ENCODE measurements around the gene NACC2.
A peak's percentile ranks its signal among the peaks of the same experiment; 100 is the strongest.

The NACC2 gene

GRCh38 chr9:136129176-136129575 lies 34.1 kb upstream of the NACC2 start:
- DNase-seq (ENCODE audit: low spot score), result no peak

DNA sequence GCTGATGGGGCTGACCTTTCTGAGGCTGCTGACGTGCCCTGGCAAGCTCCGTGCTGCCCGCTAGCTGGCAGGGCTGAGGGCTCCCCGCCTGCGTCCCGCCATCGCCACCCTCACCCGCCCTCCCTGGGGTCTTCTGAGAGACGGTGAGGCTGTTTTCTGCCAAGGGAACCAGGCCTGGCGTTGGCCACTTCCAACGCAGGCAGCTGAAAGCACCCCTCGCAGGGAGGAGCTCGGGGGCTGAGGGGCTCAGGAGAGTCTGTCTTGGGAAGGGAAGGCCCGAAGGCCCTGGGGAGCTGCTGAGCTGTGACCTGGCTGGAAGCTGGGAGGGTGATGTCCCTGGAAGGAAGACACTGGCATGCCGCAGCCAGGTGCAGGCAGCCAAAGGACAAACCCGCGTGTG lies 33.3 kb upstream of the NACC2 start:
- no peak for DNase-seq (ENCODE audit: low spot score)

- DNase-seq (ENCODE audit: low spot score), result no peak
Observed at GRCh38 chr9:136127313-136127712, 32.2 kb upstream of the NACC2 start.

- no peak for DNase-seq (ENCODE audit: low spot score)
Observed at GRCh38 chr9:136124976-136125692, 30.0 kb upstream of the NACC2 start.

GRCh38 chr9:136122425-136123383 lies 27.6 kb upstream of the NACC2 start:
- DNase-seq (ENCODE audit: low spot score), result peak; percentile 84

- no peak for DNase-seq (ENCODE audit: low spot score)
Observed at GRCh38 chr9:136121801-136122200, 26.7 kb upstream of the NACC2 start.

- DNase-seq (ENCODE audit: low spot score), result no peak
Observed at GRCh38 chr9:136120438-136120844, 25.4 kb upstream of the NACC2 start.

GRCh38 chr9:136119883-136120393 lies 24.8 kb upstream of the NACC2 start:
- DNase-seq (ENCODE audit: low spot score), result no peak

DNA sequence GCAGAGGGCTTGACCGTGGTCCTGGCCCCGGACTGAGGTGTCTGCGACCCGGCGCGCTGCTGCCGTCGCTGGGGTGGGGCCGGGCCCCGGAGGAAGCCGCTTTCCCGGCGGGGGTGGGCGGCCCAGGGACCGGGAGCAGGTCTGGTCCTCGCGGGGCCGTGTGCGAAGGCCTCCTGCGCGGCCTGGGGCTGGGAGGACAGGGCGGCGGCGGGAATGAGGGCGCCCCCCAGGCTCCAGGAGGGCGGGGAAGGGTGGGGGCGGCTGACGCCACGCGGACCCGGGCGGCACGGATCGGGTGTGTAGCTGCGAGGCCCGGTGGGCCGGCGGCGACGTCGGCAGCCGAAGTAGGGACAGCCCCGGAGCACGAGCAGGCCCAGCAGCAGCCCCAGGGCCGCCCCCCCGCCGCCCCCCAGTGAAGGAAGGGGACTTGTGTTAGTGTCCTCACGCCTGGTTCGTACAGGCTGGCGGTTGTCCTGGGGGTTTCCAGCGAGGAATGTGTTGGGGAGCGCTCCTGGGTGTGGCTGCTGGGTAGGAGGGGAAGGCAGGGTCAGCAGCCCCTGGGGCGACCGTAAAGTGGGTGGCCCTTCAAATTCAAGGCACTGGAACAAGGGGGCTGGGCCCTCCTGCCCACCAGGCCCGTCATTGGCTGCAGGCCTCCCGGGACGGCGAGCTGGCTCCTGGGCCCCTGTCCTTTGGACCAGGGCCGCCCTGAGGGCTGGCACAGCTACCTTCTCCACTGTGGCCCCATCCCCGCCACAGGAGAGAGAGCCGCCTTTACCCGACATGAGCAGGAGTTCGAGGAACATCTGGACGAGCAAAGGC lies 24.2 kb upstream of the NACC2 start:
- DNase-seq (ENCODE audit: low spot score), result peak; percentile 64

GRCh38 chr9:136118320-136119060 lies 23.4 kb upstream of the NACC2 start, which contains the start of gene TMEM250:
TSS of gene TMEM250 (minus strand) at chr9:136118875. CDS start at chr9:136116900, 1,975 bp downstream.
- DNase-seq (ENCODE audit: low spot score), result peak; percentile 100

- DNase-seq (ENCODE audit: low spot score), result no peak
Observed at GRCh38 chr9:136117916-136118319, 22.8 kb upstream of the NACC2 start.

DNA sequence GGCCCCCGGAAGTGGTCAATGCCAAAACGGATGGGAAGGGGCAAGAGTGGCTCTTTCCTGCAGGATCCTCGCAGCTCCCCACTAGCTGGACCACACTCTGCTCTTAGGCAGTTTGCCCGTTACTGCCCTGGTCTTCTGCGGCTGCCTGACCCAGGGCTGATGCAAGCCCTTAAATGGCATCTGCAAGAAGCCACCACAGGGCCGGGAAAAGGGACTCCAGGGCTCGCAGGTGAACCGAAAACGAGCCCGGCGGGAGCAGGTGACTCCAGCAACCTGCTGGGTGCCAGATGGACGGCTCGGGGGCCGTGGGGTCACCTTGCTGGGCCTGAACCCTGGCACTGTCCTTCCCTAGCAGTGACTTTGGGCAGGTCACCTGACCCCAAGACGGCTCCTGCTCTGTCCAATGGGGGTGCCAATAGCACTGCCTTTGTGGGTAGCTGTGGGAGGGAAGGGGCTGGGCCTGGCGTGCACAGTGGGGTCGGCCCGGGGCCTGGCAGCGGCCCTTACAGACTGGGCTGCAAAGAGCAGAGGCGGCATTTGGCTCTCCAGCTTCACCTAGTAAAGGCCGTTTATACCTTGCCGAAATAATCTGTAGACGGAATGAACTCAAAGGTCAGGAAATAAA lies 22.3 kb upstream of the NACC2 start:
- DNase-seq (ENCODE audit: low spot score), result no peak

DNA sequence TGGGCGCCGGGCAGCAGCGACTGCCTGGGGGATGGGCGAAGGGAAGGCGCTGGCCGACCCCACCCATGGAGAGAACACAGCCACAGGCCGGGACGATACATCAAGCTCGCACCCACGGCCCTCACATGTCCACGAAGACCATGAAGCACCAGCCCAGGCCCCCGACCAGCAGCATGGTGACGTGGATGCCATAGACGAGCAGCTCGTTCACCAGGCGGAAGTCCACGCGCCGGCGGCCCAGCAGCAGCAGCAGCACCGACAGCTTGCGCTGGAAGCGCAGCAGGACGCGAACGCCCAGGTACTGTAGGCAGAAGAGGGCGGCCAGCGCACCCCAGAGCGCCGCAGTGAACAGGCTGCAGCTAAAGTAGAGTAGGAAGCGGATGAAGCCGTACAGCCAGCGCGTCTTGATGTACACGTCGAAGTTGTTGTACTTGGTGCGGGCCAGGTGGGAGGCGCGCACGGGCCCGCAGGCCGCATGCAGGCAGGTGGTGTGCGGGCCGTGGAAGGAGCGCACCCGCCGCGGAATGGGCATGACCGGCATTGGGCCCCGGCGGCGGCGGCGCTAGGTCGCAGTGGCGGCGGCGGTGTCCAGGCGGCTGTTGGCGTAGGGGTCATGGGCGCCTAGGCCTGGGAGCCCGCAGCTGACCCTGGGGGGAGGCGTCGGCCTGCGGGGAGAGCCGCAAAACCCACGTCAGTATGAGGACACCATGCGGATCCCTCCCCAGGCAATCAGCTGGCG lies 21.4 kb upstream of the NACC2 start:
- DNase-seq (ENCODE audit: low spot score), result no peak

- no peak for DNase-seq (ENCODE audit: low spot score)
Observed at GRCh38 chr9:136115641-136116359, 20.7 kb upstream of the NACC2 start.

- no peak for DNase-seq (ENCODE audit: low spot score)
Observed at GRCh38 chr9:136115206-136115605, 20.1 kb upstream of the NACC2 start.

GRCh38 chr9:136114610-136115009 lies 19.5 kb upstream of the NACC2 start:
- DNase-seq (ENCODE audit: low spot score), result no peak

- no peak for DNase-seq (ENCODE audit: low spot score)
Observed at GRCh38 chr9:136112541-136112940, 17.5 kb upstream of the NACC2 start.

- DNase-seq (ENCODE audit: low spot score), result no peak
Observed at GRCh38 chr9:136111910-136112309, 16.8 kb upstream of the NACC2 start.

DNA sequence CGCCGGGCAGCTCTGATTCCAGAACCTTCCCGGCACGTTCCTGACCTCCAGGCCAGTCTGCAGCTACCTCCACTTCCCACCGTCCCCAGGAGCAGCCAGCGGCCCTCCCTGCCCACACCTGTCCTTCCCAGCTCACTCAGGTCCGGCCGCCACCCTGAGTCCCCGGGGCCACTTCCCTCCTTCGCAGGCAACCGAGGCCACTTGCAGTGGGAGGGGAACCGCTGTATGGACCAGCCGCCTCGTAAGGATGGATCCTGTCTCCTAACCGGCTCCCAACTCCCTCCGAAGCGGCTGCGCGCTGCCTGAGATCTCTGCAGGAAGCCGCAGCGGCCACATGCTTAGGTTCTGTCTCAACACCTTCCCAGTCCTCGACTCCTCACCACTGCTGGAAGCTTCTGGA lies 16.1 kb upstream of the NACC2 start:
- DNase-seq (ENCODE audit: low spot score), result no peak

Data from AG08396 (cell line).